HCT116 (cell line): ENCODE measurements around the gene ALOX12B.

Experiments
- EZH2phosphoT487 ChIP-seq: fragments of 200-600 bp; IDR thresholded peaks from 2 replicates; pipeline ENCODE4 v1.6.1; 2018; ENCODE audit warnings: antibody characterized with exemption, borderline replicate concordance
- FOSL1 ChIP-seq: IDR thresholded peaks from 2 replicates; pipeline ENCODE4 v1.6.1; 2012; ENCODE audit warnings: low read depth
- POLR2A ChIP-seq: IDR thresholded peaks from 2 replicates; pipeline ENCODE4 v1.7.0; 2011; ENCODE audit warnings: borderline replicate concordance; ENCODE audit not compliant: insufficient read depth, insufficient read length; ENCODE audit errors: extremely low read depth
- POLR2AphosphoS5 ChIP-seq: IDR thresholded peaks from 2 replicates; pipeline ENCODE4 v1.6.1; 2011; ENCODE audit warnings: mild to moderate bottlenecking, low read depth, low read length, moderate library complexity
- YY1 ChIP-seq: IDR thresholded peaks from 2 replicates; pipeline ENCODE4 v1.6.1; 2011; ENCODE audit warnings: low read length, low read depth, moderate library complexity, mild to moderate bottlenecking; ENCODE audit not compliant: insufficient replicate concordance; ENCODE audit errors: extremely low read depth
- ZFX ChIP-seq: fragments of 450-650 bp; IDR thresholded peaks from 2 replicates; pipeline ENCODE4 v1.6.1; 2017

DNA sequence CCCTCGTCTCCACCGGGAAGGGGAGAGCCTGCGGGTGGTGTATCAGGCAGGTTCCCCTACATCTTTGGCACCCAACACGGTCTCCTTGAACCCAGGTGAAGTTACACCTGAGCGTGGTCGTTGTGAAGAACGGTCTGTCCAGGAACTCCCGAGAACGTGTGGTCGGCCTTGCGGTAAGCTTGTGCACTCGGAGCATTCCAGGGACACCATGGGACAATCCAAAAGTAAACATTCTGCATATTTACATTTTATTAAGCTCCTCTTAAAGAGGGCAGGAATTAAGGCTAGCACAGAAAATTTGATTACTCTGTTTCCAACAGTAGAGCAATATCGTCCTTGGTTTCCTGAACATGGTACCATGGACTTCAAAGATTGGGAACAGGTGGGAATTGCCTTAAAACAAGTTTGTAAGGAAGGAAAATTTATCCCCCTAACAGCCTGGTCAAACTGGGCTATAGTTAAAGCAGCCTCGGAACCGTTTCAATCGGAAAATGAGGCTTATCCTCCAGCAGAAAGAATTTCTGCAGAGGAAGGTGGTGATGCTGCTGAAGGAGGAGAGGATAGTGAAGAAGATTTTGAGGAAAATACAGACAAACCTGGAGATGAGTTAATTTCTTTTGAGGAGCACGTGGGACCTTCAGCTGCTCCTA is 30.4 kb downstream of the ALOX12B start:
- TF ChIP-seq POLR2A (no peak), YY1 (no peak), EZH2phosphoT487 (no peak), POLR2AphosphoS5 (no peak), FOSL1 (no peak), ZFX (no peak)
